DMS 273 (cell line): Measurements from ENCODE around the gene SAPCD2.
A peak's percentile ranks its signal among the peaks of the same experiment; 100 is the strongest.

ENCODE experiments used
- DNase-seq: peaks from one replicate; lab custom pipeline; 2025; ENCODE audit not compliant: unreplicated experiment; lab: John Stamatoyannopoulos, UW

SAPCD2 gene

DNA sequence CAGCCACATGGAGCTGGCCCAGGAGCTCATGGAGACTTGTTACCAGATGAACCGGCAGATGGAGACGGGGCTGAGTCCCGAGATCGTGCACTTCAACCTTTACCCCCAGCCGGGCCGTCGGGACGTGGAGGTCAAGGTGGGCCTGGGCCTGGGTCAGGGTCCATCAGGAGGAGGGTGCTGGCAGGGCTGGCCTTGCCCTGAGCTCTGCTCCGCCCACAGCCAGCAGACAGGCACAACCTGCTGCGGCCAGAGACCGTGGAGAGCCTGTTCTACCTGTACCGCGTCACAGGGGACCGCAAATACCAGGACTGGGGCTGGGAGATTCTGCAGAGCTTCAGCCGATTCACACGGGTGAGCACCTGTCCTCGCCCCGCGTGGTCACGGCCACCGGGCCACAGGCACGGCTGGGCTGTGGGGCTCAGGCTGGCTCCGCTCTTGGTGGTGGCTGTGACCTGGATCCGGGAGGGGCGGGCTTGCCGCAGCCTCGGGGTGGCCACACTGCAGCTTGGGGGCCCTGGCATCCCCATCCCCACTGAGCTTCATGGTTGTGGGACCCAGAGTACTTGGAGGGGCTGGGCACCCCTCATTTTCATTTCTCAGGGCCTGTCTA, 37.1 kb upstream of the SAPCD2 start:
- DNase-seq, result no peak

GRCh38 chr9:137106662-137107250, 36.4 kb upstream of the SAPCD2 start:
- DNase-seq, result no peak

DNA sequence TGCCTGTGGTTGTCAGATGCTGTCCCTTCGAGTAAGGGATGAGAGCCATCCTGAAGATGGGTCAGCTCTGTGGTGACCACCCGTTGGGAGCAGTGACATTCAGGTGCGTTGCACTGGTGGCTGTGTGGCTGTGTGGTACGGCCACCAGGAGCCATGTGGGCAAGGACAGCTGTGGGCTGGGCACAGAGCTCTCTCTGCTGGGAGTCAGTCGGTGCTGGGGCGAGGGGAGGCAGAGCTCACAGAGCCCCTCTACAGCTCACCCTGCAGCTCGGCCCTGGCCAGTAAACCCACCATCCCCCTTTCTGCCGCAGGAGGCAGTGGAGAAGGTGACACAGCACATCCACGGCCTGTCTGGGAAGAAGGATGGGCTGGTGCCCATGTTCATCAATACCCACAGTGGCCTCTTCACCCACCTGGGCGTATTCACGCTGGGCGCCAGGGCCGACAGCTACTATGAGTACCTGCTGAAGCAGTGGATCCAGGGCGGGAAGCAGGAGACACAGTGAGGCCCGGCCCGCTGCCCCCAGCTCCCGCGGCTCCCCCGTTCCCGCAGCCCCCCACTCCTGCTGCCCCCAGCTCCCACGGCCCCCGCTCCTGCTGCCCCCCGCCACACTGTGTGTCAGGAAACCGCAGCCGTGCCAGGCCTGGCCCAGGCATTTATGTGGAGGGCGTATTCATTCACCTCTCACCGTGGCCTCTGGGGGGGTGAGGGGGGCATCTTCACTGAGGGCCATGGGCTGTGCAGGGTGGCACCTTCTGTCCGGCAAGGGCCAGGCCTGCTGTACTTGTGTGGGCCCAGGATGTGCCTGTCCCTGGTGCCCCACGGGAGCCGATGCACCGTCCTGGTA, 35.7 kb upstream of the SAPCD2 start:
- DNase-seq, result no peak

- DNase-seq, result no peak
These were observed 33.0 kb upstream of the SAPCD2 start for GRCh38 chr9:137103206-137103999.

- no peak for DNase-seq
These were observed 28.9 kb upstream of the SAPCD2 start for GRCh38 chr9:137099231-137099630.

- DNase-seq, result no peak
These were observed 27.6 kb upstream of the SAPCD2 start for GRCh38 chr9:137097761-137098462.

GRCh38 chr9:137096785-137097546, 26.6 kb upstream of the SAPCD2 start:
- DNase-seq, result no peak

DNA sequence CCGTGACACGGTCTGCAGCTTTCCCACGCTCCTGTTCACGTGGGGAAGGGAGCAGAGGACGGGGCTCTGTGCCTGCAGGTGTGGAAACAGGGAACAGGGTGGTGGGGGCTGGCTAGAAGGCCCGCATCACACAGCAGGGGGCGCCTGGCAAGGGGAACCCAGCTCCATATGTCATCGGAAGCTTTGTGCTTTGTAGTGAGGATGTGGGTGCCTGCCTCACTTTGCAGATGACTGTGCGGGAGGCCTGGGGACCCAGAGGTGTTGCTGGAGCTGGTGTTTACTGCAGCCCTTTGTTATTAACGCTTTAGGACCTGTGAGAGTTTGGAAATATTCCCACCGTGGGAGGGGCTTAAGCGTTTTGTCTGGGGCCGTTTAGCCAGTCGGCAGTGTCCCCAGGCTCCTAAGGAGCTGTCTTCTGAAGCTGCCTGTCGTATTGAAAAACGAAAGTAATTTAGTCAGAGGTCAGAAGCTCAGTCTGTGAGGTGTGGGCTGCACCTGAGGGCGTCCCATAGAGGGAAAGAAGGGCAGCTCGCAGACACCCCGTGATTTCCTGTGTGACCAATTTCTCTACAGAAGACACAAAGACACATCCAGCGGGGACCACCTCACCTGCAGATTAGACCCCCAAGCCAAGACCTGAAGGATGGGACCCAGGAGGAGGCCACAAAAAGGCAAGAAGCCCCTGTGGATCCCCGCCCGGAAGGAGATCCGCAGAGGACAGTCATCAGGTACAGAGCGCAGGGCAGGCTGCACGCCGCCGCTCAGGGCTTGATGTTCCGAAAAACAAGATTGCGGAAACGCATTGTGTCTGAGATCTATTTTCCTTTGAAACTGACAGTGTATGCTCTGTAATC, 25.5 kb upstream of the SAPCD2 start:
- DNase-seq, result peak; percentile 56

- peak; percentile 93 for DNase-seq
These were observed 19.0 kb upstream of the SAPCD2 start for GRCh38 chr9:137089232-137089947.

GRCh38 chr9:137088121-137088520, 17.8 kb upstream of the SAPCD2 start:
- DNase-seq, result no peak

- no peak for DNase-seq
These were observed 17.1 kb upstream of the SAPCD2 start for GRCh38 chr9:137087409-137087925.

GRCh38 chr9:137086531-137087408, 16.4 kb upstream of the SAPCD2 start, which contains the start of gene MAN1B1:
Gene MAN1B1, plus strand, starts transcription at chr9:137086985. Its CDS starts 15 bp downstream, at chr9:137087000.
- peak; percentile 99 for DNase-seq

DNA sequence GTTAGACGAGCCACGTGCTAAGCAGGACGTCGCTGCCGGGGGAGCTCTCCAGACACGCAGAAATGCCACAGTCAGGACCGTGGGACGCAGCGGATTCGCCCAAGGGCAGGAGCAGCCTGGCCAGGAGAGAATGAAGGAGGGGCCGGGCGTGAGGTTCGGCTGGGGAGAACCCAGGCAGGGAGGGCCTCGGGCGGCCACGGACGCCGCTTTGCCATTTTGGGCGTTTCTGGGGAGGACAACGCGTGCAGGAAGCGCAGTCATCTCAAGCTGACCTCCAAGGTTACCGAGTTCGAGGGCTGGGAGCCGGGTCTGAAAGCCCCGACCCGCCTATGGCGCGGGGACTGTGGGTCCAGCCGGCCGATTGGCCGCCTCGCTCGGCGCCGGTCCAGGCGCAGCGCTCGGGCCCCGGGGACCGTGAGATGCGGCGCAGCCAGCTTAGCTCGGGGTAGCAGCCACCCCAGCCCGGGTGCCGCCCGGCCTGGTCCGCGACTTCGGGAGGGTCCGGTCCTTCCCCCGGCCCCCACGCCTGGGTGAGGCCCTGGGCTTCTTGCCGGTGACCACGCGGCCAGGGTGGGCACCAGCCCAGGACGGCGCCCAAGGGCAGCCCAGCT, 15.7 kb upstream of the SAPCD2 start:
- DNase-seq, result peak; percentile 65

DNA sequence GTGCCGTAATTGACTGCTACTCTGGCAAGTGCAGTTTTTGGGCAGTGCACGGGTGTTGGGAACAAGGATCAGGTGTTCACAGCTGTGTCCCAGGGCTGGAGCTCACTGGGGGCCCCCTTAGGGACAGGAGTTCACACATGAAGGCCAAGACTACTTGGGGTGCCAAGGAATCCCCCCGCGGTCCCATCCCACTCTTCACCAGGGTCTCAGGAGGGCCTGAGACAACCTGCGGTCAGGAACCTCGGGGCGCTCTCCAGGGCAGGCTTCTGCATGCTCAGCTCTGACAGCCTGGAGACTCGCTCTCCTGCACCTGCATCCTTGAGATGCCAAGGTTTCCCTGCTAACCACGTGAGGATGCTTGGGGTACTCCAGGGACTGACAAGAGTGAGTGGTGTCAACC, 14.2 kb upstream of the SAPCD2 start:
- no peak for DNase-seq

GRCh38 chr9:137083394-137084004, 13.1 kb upstream of the SAPCD2 start:
- peak; percentile 77 for DNase-seq

GRCh38 chr9:137082925-137083290, 12.6 kb upstream of the SAPCD2 start:
- DNase-seq, result no peak
